ENCODE results near the gene FIG4.
"Not testable (repeated sequence)": the region's sequence is repeated elsewhere in the genome, so short reads cannot be mapped to it uniquely, and the experiment has no call there.

FIG4 gene

GRCh38 chr6:109801794-109802193 lies 110.7 kb downstream of the FIG4 start:
- DNase-seq, result no peak

GRCh38 chr6:109804020-109804419 lies 112.9 kb downstream of the FIG4 start:
- DNase-seq, result no peak

GRCh38 chr6:109807881-109808280 lies 116.8 kb downstream of the FIG4 start:
- DNase-seq, result no peak

GRCh38 chr6:109808837-109809236 lies 117.7 kb downstream of the FIG4 start:
- DNase-seq, result no peak

GRCh38 chr6:109815054-109815453 lies 124.0 kb downstream of the FIG4 start:
- no peak for DNase-seq

- DNase-seq, result no peak
Measured at GRCh38 chr6:109816452-109817374, 125.6 kb downstream of the FIG4 start.

- no peak for DNase-seq
Measured at GRCh38 chr6:109820706-109821350, 129.7 kb downstream of the FIG4 start.

- DNase-seq, result no peak
Measured at GRCh38 chr6:109821428-109821827, 130.3 kb downstream of the FIG4 start.

GRCh38 chr6:109824105-109824504 lies 133.0 kb downstream of the FIG4 start:
- DNase-seq, result no peak

- DNase-seq, result no peak
Measured at GRCh38 chr6:109826551-109826950, 135.5 kb downstream of the FIG4 start.

- not testable (repeated sequence) for DNase-seq
Measured at GRCh38 chr6:109831352-109831751, 140.3 kb downstream of the FIG4 start.

- no peak for DNase-seq
Measured at GRCh38 chr6:109834131-109834530, 143.0 kb downstream of the FIG4 start.

- DNase-seq, result no peak
Measured at GRCh38 chr6:109834595-109835437, 143.7 kb downstream of the FIG4 start.

- DNase-seq, result no peak
Measured at GRCh38 chr6:109840034-109840433, 148.9 kb downstream of the FIG4 start.

- DNase-seq, result no peak
Measured at GRCh38 chr6:109840796-109841195, 149.7 kb downstream of the FIG4 start.

GRCh38 chr6:109841869-109842268 lies 150.8 kb downstream of the FIG4 start:
- DNase-seq, result no peak

- DNase-seq, result no peak
Measured at GRCh38 chr6:109852713-109853112, 161.6 kb downstream of the FIG4 start.

- DNase-seq, result no peak
Measured at GRCh38 chr6:109853426-109853825, 162.3 kb downstream of the FIG4 start.

GRCh38 chr6:109853951-109854350 lies 162.9 kb downstream of the FIG4 start:
- no peak for DNase-seq

GRCh38 chr6:109854541-109855308 lies 163.6 kb downstream of the FIG4 start:
- DNase-seq, result no peak

GRCh38 chr6:109855476-109856040 lies 164.5 kb downstream of the FIG4 start:
- not testable (repeated sequence) for DNase-seq

- no peak for DNase-seq
Measured at GRCh38 chr6:109861946-109862345, 170.8 kb downstream of the FIG4 start.

All from cortex of kidney (tissue), 1 donor.